GM18870 (cell line): Measurements from ENCODE around the gene SLC39A6.
"Not testable (repeated sequence)": the region's sequence is repeated elsewhere in the genome, so short reads cannot be mapped to it uniquely, and the experiment has no call there.

Experiments used
- ATAC-seq: cut with Tn5 transposase; IDR thresholded peaks from one replicate; pipeline ENCODE4 v1.9.1; 2021; ENCODE audit warnings: moderate library complexity; ENCODE audit not compliant: unreplicated experiment

The SLC39A6 gene

GRCh38 chr18:36099311-36099710, 29.8 kb downstream of the SLC39A6 start:
- ATAC-seq, result no peak

- ATAC-seq, result no peak
These were observed 32.2 kb downstream of the SLC39A6 start for GRCh38 chr18:36096955-36097354.

GRCh38 chr18:36095936-36096519, 33.1 kb downstream of the SLC39A6 start:
- no peak for ATAC-seq

- no peak for ATAC-seq
These were observed 34.7 kb downstream of the SLC39A6 start for GRCh38 chr18:36094431-36094830.

- not testable (repeated sequence) for ATAC-seq
These were observed 37.0 kb downstream of the SLC39A6 start for GRCh38 chr18:36092116-36092515.

- ATAC-seq, result no peak
These were observed 40.1 kb downstream of the SLC39A6 start for GRCh38 chr18:36089001-36089400.

GRCh38 chr18:36088256-36088655, 40.9 kb downstream of the SLC39A6 start:
- ATAC-seq, result no peak

- ATAC-seq, result no peak
These were observed 43.0 kb downstream of the SLC39A6 start for GRCh38 chr18:36086186-36086585.

- no peak for ATAC-seq
These were observed 43.9 kb downstream of the SLC39A6 start for GRCh38 chr18:36085195-36085594.

GRCh38 chr18:36083729-36084128, 45.4 kb downstream of the SLC39A6 start:
- no peak for ATAC-seq

- not testable (repeated sequence) for ATAC-seq
These were observed 48.0 kb downstream of the SLC39A6 start for GRCh38 chr18:36081118-36081517.

- ATAC-seq, result no peak
These were observed 50.2 kb downstream of the SLC39A6 start for GRCh38 chr18:36078751-36079529.

GRCh38 chr18:36077764-36078163, 51.4 kb downstream of the SLC39A6 start:
- not testable (repeated sequence) for ATAC-seq

- ATAC-seq, result peak; percentile 58
These were observed 53.1 kb downstream of the SLC39A6 start for GRCh38 chr18:36075862-36076587.

GRCh38 chr18:36074435-36074834, 54.7 kb downstream of the SLC39A6 start:
- ATAC-seq, result no peak

- no peak for ATAC-seq
These were observed 55.5 kb downstream of the SLC39A6 start for GRCh38 chr18:36073676-36074075.

- not testable (repeated sequence) for ATAC-seq
These were observed 56.7 kb downstream of the SLC39A6 start for GRCh38 chr18:36072406-36072805.

GRCh38 chr18:36067055-36067957, 61.8 kb downstream of the SLC39A6 start, which contains the start of gene RPRD1A:
RPRD1A (minus strand) TSS chr18:36067559; CDS start chr18:36067404, 155 bp downstream.
- peak; percentile 81 for ATAC-seq

- no peak for ATAC-seq
These were observed 62.5 kb downstream of the SLC39A6 start for GRCh38 chr18:36066686-36067054.

- ATAC-seq, result no peak
These were observed 63.1 kb downstream of the SLC39A6 start for GRCh38 chr18:36066001-36066400.

- not testable (repeated sequence) for ATAC-seq
These were observed 64.4 kb downstream of the SLC39A6 start for GRCh38 chr18:36064809-36065079.
